Muscle of leg (tissue), 11 donors: ENCODE measurements around the gene APOL2. TPM values are rescaled to one million over a fixed set of nuclear protein-coding genes. Genes with fewer than 3 reads are reported as not detected.
A peak's percentile ranks its signal among the peaks of the same experiment; 100 is the strongest.

Source experiments
- DNase-seq: peaks from one replicate; pipeline ENCODE4 v3.0.0; 2013
- H3K27ac ChIP-seq: one replicate; pipeline ENCODE4 v1.5.1; 2013; ENCODE audit warnings: mild to moderate bottlenecking, low read length, control low read depth
- H3K27me3 ChIP-seq: one replicate; pipeline ENCODE4 v1.6.1; 2013; ENCODE audit warnings: low read length; ENCODE audit not compliant: control insufficient read depth, insufficient read depth
- H3K36me3 ChIP-seq: one replicate; pipeline ENCODE4 v1.6.1; 2013; ENCODE audit warnings: low read length; ENCODE audit not compliant: control insufficient read depth, insufficient read depth
- H3K4me1 ChIP-seq: one replicate; pipeline ENCODE4 v1.6.1; 2013; ENCODE audit warnings: low read length; ENCODE audit not compliant: control insufficient read depth, insufficient read depth
- H3K4me3 ChIP-seq: one replicate; pipeline ENCODE4 v1.5.1; 2013; ENCODE audit warnings: low read length, control low read depth
- H3K9me3 ChIP-seq: replicated peaks from 2 replicates; pipeline ENCODE4 v1.6.1; 2013; ENCODE audit warnings: low read depth, low read length; ENCODE audit not compliant: control insufficient read depth
- WGBS: methylation state at CpG from one replicate; pipeline ENCODE4 v1.1.5; 2013; ENCODE audit warnings: missing lambda C conversion rate; ENCODE audit not compliant: insufficient coverage; 5-methylcytosine and 5-hydroxymethylcytosine counted together
- polyA plus RNA-seq, 8 donors: library from polyadenylated mRNA; unstranded; fragments of 120-200 nt; gene quantifications; one replicate each; pipeline versions ENCODE4 v1.2.1 to v1.2.3, GENCODE V29; 2013; ENCODE audit warnings: inconsistent platforms in 1 of 8, low replicate concordance in 1 of 8; ENCODE audit not compliant: insufficient read length in 8 of 8, insufficient read depth in 1 of 8
- total RNA-seq: library from RNA; stranded (reverse); fragments of 120-200 nt; gene quantifications from one replicate; pipeline ENCODE4 v1.2.4, GENCODE V29; 2013

APOL2 gene
- total and polyA plus RNA-seq, 9 donors = 15.9 to 23.8 (median 18.8) TPM

DNA sequence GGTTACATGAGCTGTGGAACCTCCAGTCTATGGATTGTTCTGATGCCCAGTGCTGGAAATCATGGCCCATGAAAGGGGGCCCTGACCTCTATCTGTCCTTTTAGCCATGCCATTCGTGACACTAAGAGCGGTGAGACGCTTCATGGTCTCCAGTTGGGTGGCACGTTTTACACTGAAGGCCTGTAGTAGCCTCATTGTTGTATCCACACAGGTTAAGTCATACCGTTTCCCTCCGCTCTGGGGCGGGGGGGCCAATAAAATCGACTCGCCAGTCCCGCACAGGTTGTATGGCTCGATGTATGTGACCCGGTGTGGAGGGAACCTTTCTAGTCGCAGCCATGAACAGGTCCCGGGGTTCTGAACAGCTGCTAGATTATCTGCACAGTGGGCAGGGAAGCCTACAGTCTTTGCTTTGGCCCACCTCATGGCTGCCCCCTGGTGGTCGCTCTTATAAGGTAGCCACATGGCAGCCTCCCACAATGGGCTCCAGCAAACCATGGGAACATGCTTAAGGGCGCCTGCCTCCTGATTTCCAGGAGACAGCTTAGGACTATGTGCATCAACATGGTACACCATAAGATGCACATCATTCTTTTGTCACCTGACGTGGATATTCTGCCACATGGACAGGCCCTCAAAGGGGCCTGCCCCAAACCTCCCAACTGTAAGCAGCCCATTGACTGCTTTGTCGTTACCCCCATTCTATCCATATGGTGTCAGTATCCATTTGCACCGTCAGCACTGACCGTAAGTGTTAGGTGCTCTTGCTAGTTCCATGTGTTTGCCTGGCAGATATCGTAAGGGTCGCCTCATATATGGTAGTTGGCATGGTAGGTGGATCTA lies 59.1 kb downstream of the APOL2 start:
- WGBS = 54% methylated on average over 19 of the region's 22 CpGs
- Histone ChIP-seq H3K4me1 (peaks cover 32% of the 10 kb centered on the region), H3K27ac (no peak overlapping the region), H3K27me3 (no peaks in the 10 kb centered on the region), H3K9me3 (no peaks in the 10 kb centered on the region), H3K36me3 (no peaks in the 10 kb centered on the region), H3K4me3 (no peak overlapping the region)
- peak; percentile 58 for DNase-seq

DNA sequence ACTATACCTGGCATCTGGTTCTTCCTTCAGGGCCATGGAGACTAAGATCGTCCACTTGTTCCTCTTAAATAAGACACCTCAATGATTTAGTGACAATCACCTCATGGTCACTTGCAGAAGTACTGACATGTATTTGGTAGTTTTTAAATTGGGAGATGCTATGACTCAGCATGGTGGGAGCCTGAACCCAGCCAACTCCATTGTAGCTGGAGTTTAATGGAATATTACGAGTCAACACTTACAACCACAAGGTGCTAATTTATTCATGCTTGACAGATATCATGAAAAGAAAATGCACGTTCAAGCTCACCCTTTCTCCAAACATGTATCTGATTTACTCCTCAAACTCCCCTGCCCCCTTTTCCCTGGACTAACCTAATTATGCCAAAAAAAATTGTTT lies 62.2 kb downstream of the APOL2 start:
- peaks cover 8% of the 10 kb centered on the region for H3K4me1 ChIP-seq
- no peaks in the 10 kb centered on the region for H3K36me3 ChIP-seq
- H3K4me3 ChIP-seq = no peak overlapping the region
- DNase-seq = no peak
- H3K27me3 ChIP-seq = no peaks in the 10 kb centered on the region
- no peaks in the 10 kb centered on the region for H3K9me3 ChIP-seq
- WGBS = 58% methylated on average over 2 of the region's 3 CpGs
- no peak overlapping the region for H3K27ac ChIP-seq

Other genes with a start within 250 kb of the APOL2 start
- gene RBFOX2, start 210.7 kb downstream of the APOL2 start, total RNA-seq = 193 TPM
- gene RBFOX2, start 210.7 kb downstream of the APOL2 start, polyA plus RNA-seq = 100 to 1,000 TPM; 159 to 234 (median 199) TPM
- gene APOL3, start 78.8 kb downstream of the APOL2 start, total RNA-seq = 11.8 TPM
- 10 to 100 TPM in 4 of 8 donors, 1 to 10 TPM in 4; 7.3 to 13.8 (median 10.3) TPM for gene APOL3, start 78.8 kb downstream of the APOL2 start, polyA plus RNA-seq
- 19.4 TPM for gene APOL4, start 37.7 kb downstream of the APOL2 start, total RNA-seq
- 10 to 100 TPM in 7 of 8 donors, 1 to 10 TPM in 1; 8.4 to 22.7 (median 21.2) TPM for gene APOL4, start 37.7 kb downstream of the APOL2 start, polyA plus RNA-seq
- gene APOL1, start 13.6 kb upstream of the APOL2 start, total RNA-seq = 2.3 TPM
- gene APOL1, start 13.6 kb upstream of the APOL2 start, polyA plus RNA-seq = 1 to 10 TPM; 3.4 to 6.7 (median 4.0) TPM
- 61.9 TPM for gene MYH9, start 148.4 kb upstream of the APOL2 start, total RNA-seq
- 100 to 1,000 TPM in 7 of 8 donors, 10 to 100 TPM in 1; 85.0 to 160 (median 124) TPM for gene MYH9, start 148.4 kb upstream of the APOL2 start, polyA plus RNA-seq
- 25.5 TPM for gene TXN2, start 242.1 kb upstream of the APOL2 start, total RNA-seq
- gene TXN2, start 242.1 kb upstream of the APOL2 start, polyA plus RNA-seq = 100 to 1,000 TPM; 107 to 127 (median 116) TPM